ENCODE measurements around the gene GPSM1.

The GPSM1 gene

DNA sequence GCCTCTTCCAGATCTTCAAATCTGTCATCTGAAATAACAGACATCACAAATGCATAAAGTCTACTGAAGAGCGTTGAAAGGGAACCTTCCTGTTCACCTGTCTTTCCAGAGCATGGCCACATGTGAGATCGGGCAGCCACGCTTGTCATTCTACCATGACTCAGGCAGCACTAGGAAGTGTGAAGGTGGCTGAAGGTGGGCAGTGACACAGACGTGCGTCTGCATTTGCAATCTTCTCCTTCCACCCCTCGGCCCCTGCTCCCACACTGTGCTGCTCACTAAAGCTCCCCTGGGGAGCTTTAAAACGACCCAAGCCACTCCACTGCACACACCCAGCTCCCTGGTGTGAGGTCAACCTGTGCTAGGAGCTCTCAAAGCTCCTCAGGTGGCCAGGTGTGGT, 80.6 kb downstream of the GPSM1 start:
- Histone ChIP-seq H3K4me1 (ENCODE audit: insufficient read depth, low read length, poor library complexity, severe bottlenecking) (peaks cover 56% of the 10 kb centered on the region), H3K79me2 (ENCODE audit: insufficient read depth, low read length) (peaks cover 58% of the 10 kb centered on the region)

More for the DNA sequence above, 80.6 kb downstream of the GPSM1 start:
- H3K9me2 ChIP-seq (replicated peaks; ENCODE audit: low read depth, low read length): no peaks in the 10 kb centered on the region
- H3K9ac ChIP-seq (ENCODE audit: low read depth, low read length, poor library complexity, severe bottlenecking): no peak overlapping the region
- peaks cover 26% of the 10 kb centered on the region for H4K20me1 ChIP-seq (ENCODE audit: insufficient read depth, low read length, poor library complexity, severe bottlenecking)
- 0 out of 2 replicates have a peak, but pooled peaks cover 4% of the 10 kb centered on the region for H3F3A ChIP-seq (ENCODE audit: low read depth)
- no peaks in the 10 kb centered on the region for H3K9me3 ChIP-seq (ENCODE audit: insufficient read depth, low read depth, low read length)
- H2AFZ ChIP-seq (ENCODE audit: low read length): no peak overlapping the region
- TF ChIP-seq, protein P1, sequence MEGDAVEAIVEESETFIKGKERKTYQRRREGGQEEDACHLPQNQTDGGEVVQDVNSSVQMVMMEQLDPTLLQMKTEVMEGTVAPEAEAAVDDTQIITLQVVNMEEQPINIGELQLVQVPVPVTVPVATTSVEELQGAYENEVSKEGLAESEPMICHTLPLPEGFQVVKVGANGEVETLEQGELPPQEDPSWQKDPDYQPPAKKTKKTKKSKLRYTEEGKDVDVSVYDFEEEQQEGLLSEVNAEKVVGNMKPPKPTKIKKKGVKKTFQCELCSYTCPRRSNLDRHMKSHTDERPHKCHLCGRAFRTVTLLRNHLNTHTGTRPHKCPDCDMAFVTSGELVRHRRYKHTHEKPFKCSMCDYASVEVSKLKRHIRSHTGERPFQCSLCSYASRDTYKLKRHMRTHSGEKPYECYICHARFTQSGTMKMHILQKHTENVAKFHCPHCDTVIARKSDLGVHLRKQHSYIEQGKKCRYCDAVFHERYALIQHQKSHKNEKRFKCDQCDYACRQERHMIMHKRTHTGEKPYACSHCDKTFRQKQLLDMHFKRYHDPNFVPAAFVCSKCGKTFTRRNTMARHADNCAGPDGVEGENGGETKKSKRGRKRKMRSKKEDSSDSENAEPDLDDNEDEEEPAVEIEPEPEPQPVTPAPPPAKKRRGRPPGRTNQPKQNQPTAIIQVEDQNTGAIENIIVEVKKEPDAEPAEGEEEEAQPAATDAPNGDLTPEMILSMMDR (conservative IDR thresholded peaks at IDR 0.05; ENCODE audit: low read length): no peak
- no peak for TF ChIP-seq EZH2phosphoT487 (IDR thresholded peaks at IDR 0.05; ENCODE audit: borderline replicate concordance)
- no peaks in the 10 kb centered on the region for H3K27me3 ChIP-seq (ENCODE audit: insufficient read depth, low read length, poor library complexity, severe bottlenecking)
- H3K4me2 ChIP-seq (ENCODE audit: low read depth, low read length, poor library complexity, severe bottlenecking): peak overlapping the region; percentile 16
- H3K36me3 ChIP-seq (ENCODE audit: insufficient read depth, low read length): peaks cover 6% of the 10 kb centered on the region; the same call in 1 of the 2 replicates
- H3K4me3 ChIP-seq (ENCODE audit: low read length, poor library complexity, severe bottlenecking): no peak overlapping the region
